Fibroblast of skin of right biceps (primary cell): ENCODE data around the gene PIGQ.
A peak's percentile ranks its signal among the peaks of the same experiment; 100 is the strongest.

Experiments used
- DNase-seq: peaks from one replicate; pipeline ENCODE4 v3.0.0-alpha.2; 2013

Gene PIGQ

DNA sequence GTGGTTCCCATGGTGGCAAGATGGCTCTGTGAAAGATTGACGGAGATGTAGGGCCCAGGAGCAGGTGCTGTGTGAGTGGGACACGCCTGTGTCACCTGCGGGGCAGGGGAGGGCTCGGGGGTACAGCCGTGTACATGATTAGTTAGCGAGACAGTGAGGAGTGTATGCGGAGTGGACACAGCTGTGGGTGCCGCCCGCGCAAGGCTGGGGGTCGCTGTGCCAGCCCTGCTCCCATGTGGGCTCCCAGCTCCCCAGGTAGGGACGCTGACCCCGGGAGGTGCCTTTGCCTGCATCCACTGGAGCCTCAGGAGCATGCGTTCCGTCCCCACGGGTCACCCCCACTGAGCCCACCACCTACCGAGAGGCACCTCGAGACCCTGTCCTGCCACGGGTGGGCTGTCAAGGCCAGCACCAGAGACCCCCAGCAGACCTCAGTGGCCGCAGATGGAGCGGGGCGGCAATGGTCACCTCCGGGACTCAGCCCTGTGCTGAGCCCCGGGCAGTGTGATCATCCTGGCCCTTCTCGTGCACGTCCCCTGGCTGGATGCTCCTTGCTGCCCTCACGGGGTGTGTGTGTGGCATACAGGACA, 34.8 kb upstream of the PIGQ start:
- DNase-seq = no peak

DNA sequence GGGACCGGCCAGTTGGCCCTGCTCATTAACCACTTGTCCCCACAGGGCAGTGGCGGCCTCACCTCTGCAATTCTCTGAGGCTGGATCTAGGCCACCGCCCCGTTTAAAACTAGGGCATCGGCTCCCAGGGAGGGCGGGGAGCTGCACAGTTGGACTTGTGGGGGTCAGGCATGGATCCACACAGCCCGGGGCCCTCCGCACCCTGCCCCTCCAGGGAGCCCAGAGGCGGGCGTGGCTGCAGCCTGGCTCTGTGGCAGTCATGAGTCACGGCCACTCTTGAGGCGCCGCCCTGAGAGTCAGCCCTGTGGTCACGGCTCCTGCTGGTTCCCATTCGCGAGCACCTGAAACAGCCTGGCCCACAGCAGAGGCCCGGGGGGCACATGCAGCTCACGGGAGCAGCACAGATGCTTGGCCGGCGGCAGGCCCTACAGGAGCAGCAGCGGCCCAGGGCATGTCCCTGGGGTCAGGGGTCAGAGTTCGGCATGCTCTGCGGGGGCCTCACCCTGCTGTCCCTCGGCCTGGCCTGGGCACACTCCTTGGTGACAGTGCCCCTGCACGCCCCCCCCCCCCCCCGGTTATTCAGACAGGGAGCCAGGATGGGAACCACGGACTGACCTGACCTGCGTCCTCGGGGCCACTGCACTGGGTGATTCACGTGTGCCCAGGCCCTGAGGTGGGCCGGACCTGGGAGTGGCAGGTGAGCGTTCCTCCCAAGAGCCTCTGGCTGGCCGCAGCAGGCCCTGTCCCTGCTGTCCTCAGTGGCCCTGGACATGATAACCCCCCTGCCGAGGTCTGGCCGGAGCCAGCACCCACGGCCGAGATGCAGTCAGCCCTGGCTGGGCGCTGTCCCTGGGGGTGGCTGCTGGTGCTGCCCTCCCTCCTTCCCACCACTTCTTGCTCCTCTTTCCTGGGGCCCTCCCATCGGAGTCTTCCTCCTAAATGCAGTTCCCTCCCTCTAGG, 34.0 kb upstream of the PIGQ start:
- DNase-seq = peak; percentile 38

DNA sequence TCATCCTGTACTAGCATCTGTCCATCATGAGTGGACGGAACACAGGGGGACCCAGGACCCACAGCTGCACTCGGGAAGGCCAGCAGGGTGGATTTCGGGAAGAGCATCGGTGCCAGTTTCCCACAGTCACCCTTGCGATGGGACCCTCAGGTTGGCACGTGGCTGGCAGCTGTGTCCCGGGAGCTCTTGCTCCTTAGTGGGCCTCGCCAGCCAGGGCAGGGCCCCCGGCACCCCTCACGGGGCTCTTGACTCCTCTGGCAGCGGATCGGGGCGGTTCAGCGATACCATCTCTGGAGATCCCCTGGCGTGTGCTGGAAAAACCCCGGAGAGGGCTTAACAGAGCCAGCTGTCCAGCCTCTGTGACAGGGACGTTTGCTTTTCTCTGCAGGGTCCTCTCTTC, 33.0 kb upstream of the PIGQ start:
- no peak for DNase-seq

DNA sequence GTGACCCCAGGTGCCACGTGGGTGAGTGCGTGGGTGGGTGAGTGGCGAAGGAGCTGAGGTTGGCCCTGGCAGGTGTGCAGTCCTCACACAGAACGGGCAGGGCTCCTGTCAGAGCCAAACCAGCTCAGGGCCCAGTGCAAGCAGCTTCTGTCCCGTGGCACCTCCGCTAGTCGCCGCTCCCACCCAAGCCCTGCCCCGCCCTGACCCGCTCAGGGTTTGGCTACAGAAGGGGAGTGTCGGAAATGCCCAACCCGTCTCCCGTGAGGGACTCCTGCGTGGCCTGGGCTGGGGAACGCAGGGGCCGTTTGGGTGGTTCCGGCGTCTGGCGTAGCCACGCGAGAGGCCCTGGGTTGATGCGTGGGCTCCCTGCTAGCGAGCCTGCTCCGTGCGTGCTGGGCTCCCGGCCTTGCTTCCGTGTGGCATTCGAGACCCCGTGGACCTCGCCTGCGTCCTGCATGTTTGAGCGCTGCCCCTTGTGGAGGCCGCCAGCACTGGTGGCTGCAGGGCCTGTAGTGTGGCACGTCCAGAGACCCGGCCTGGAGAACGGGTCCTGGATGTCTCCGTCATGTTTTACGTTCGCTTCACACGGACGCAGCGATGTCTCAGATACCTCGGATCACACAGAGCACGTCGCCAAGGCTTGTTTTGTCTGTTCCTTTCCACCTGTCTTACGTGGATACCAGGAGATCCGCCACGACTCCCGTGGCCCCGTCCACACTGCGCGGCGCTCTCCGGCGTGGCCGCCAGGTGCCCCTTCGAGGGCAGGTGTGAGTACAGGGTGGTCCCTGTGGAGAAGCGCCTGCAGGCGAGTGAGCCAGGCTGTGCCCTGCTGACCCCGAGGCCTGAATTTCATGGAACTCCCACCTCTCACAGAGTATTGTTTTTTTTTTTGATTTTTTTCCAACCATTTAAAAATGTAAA, 32.1 kb upstream of the PIGQ start:
- DNase-seq = no peak

DNA sequence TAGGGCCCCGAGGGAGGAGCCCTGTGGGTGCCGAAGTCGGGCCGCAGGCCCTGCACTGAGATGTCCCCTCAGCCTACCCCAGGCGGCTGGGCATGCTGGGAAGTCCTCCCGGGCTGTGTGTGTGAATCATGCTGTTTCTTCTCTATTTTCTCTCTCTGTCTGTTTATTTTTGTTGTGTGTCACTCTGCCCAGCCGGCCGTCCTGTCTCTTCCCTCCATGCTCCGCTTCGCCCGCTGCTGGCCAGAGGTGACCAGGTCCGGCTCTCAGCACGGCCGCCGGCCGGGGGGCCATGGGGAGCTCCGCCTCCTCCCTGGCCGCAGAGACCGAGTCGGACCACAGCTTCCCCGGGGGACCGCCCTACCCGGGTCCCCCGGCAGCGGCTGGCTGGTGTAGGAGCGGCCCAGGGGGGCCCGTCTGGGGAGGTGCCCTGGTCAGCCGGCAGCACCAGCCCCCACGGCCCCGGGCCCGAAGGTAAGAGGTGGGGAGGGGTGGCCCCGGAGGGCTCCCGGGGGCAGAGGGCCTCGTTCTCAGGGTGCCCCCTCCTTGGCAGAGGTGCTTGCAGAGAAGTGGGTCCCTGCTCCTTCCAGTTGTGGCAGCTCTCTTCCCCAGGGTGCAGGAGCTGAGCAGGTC, 29.8 kb upstream of the PIGQ start:
- no peak for DNase-seq

DNA sequence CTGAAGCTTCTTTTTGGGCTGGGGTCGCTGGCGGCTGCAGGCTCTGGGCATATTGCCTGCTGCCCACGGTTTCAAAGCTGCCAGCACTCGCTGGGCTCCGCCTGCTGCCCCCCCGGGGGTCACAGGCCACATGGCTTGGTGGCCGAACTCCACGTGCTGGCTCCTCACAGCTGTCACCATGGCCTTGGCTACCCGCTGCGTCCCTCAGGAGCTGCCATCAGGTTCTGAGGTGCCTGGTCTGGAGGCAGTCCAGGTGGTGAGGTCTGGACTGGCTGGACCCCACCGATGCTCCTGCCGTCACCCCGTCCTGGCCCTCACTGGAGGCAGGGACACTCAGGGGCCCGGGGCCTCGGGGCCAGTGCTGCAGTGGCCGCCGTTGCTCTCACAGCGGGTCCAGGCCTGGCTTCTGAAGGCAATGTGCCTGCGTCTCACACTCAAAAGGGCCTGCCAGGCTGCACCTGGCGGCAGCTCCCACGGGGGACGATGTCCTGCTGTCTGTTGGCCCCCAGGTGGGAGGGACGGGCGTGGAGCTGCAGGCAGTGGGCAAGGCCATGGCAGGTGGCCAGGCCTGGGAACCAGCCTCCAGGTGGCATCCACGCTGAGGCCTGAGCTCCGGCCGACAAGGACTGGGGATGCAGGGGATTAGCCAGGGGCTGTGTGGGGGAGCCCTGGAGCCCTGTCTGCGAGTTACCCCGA, 29.0 kb upstream of the PIGQ start:
- no peak for DNase-seq

DNA sequence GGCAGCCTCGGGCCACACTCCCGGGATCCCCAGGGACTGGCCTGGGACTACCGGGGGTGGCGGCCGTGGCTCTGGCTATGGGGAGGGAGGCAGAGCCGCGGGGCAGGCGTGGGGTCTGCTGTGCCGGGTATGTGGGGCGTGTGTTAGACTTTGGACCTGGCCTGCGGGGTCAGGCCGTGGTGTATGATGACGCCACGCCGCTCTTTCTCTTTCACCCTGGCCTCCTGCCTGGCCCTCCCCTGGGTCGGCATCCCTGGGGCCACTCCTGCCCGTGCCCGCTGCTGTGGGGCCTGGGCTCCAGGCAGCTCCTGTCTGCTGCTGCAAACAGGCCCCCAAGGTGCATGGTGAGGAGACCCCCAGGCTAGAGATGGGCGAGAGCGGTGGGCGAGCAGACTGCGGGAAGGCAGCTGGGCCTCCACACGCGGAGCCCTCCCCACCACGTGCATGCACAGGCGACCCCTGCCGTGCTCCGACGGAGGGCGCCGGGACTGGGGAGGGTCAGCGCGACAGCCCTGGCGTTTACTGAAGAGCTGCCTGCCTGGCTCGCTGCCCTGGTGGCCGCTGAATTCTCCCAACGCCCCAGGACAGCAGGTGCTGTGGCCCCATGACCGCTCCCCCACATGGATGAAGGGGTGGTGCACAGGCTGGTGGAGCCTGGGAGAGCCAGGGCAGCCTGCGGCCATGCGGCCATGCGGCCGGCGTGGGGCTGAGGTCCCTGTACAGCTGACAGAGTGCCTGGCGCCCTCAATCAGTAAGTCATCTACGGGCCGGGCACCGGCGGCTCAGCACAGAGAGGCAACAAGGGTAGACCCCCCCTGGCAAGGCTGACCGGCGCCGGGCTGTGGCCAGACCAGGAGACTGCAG, 26.2 kb upstream of the PIGQ start:
- no peak for DNase-seq

DNA sequence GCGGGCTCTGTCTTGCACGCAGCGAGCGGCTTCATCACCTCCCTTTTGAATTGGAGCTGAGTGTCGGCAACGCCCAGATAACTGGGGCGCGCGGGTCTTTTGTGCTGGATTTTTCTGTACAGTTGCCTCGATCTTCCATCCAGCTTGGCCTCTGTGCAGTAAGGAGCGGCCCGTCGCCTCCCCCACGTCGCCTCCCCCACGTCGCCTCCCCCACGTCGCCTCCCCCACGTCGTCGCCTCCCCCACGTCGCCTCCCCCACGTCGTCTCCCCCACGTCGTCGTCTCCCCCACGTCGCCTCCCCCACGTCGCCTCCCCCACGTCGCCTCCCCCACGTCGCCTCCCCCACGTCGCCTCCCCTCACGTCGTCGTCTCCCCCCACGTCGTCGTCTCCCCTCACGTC, 25.3 kb upstream of the PIGQ start:
- DNase-seq = no peak

DNA sequence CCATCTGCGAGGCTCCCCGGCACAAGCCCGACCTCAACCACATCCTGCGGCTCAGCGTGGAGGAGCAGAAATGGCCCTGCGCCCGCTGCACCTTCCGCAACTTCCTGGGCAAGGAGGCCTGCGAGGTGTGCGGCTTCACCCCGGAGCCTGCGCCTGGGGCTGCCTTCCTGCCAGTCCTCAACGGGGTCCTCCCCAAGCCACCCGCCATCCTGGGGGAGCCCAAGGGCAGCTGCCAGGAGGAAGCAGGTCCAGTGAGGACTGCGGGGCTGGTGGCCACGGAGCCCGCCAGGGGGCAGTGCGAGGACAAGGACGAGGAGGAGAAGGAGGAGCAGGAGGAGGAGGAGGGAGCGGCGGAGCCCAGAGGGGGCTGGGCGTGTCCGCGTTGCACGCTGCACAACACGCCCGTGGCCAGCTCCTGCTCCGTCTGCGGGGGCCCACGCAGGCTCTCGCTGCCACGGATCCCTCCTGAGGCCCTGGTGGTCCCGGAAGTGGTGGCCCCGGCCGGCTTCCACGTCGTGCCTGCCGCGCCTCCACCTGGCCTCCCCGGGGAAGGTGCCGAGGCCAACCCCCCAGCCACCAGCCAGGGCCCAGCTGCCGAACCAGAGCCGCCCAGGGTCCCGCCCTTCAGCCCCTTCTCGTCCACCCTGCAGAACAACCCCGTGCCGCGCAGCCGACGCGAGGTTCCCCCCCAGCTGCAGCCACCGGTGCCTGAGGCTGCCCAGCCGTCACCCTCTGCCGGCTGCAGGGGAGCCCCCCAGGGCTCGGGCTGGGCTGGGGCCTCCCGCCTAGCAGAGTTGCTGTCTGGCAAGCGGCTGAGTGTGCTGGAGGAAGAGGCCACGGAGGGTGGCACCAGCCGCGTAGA, 22.6 kb upstream of the PIGQ start:
- DNase-seq = peak; percentile 27

DNA sequence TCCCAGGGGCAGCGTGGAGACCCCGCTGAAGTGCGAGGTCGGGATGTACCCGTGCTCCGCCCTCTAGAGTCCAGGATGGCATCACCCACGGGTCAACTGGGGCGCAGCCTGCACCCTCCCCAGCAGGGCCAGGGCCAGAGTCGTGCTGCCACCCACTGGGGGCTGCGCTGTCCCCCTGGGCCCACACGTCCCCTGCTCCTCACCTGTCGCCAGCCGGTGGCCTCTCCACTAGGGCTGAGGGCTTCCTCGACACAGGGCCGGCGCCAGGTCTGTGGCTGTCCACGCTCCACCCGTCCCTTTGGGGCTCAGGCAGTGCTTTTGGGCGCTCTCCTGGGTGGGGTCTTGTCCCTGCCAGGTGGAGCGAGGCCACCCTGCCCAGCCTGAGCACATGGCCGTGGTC, 21.2 kb upstream of the PIGQ start:
- DNase-seq = no peak

DNA sequence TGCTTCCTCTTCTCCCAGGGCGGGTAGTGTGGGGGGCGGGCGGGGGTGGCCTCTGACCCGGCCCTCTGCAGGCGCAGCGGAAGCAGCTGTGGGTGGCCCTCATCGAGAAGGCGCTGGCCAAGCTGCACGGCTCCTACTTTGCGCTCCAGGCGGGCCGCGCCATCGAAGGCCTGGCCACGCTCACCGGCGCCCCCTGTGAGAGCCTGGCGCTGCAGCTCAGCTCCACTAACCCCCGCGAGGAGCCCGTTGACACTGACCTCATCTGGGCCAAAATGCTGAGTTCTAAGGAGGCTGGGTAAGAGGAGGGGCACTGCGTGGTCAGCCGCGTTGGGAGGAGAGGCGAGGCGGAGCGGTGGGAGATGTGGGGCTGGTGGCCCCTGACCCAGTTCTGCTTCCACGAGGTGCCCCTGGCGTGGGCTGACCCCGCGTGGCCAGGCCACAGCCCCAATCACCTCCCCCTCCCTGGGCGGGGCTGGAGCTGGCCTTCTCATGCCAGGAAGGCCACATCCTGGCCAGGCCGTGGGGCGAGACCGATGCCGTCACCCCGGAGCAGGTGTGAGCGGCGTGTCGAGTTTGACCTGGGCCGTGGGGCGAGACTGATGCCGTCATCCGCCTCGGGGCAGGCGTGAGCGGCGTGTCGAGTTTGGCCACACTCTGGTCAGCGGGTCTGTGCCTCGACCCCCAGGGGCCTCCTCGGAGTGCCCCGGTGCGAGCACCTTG, 20.1 kb upstream of the PIGQ start:
- no peak for DNase-seq

DNA sequence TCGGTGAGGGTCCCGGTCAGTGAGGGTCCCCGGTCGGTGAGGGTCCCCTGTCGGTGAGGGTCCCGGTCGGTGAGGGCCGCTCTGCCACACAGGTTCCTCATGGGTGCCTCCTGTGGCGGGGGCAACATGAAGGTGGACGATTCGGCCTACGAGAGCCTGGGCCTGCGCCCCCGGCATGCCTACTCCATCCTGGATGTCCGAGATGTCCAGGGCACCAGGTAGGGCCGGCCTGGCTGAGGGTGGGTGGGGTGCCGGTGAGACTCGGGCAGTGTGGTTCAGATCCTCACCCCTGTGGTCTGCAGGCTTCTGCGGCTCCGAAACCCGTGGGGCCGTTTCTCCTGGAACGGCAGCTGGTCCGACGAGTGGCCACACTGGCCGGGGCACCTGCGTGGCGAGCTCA, 18.6 kb upstream of the PIGQ start:
- DNase-seq = no peak

DNA sequence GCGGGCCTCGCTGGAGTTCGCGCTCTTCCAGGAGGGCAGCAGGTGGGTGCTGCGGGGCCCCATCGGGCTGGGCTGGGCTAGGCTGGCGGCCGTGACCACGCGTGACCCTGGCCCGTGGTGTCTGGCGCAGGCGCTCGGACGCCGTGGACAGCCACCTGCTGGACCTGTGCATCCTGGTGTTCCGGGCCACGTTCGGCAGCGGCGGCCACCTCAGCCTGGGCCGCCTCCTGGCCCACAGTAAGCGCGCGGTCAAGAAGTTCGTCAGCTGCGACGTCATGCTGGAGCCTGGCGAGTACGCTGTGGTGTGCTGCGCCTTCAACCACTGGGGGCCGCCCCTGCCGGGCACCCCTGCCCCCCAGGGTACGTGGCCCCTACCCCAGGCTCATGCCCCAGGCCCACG, 17.6 kb upstream of the PIGQ start:
- DNase-seq = no peak

DNA sequence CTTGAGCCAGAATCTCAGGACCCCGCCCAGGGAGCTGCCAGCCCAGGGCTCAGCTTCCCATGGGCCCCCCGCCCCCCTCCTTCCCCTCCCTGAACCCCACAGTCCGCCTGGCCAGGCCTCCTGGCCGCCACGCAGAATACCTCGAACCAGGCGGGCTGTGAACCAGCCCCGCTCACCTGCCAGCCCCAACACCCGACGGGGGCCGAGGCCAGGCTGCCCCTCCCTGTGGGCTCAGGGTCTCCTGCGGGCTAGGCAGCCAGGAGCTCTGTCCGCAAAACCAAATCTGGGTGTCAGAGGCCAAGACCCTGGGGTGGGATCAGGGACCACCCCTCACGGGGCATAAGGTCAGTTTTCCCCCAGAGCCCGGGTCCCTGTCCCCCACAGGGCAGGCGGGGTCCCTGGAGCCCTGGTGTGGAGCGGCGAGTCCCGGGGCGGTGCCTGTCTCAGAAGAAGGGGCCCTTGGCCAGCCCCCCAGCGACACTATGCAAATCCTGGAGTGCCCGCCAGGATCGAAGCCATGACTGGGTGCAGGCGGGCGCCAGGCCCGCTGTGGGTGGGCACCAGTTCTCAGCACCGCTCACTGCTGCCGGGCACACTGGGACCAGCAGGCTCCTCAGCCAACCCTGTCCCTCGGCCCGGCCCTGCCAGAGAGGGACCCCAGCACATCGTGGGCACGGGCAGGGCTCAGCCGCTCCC, 16.0 kb upstream of the PIGQ start:
- no peak for DNase-seq

DNA sequence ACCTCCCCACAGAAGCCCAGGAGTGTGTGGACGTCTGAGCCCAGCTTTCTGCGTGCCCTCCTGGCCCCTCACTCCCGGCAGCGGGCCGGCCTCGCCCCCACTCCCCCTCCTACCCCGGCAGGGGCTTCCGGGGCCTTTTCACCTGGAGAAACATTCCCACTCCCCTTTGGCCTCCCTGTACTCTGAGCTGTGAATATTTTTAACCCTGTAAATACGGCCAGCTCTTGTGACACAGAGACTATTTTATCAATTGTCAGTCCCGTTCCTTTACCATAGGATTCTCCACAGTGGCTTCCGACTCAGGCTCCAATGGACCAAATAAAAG, 15.5 kb upstream of the PIGQ start:
- DNase-seq = no peak

DNA sequence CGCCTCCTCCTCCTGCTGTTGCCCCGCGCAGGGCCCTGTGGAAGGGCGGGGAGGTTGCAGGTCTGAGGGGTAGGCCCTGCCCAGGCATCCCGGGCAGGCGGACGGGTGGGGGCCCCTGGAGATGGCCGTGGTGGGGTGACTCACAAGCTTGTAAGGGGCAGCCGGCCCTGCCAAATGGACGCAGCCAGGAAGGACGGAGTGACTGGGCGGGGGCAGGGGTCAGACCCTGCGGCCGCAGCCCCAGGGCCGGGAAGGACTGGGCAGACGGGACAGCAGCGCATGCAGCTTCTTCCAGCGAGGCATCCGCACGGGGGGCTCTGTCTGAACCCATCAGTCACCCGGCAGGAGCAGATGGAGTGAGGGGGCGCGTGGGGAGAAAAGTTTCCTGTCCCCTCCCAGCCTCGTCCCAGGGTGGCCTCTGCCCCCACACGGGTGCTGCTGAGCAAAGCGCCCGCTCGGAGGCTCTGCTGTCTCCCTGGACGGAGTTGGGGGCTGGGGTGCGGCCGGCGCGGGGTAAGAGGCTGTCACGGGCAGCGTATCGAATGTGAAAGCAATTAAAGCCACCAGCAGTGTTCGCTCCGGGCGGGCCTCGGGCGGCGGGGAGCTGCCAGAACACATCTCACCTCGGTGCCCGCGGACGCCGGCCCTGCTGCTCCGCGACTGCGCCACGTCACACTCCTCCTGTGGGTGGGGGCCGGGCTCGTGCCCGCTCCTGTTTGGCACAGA, 15.0 kb upstream of the PIGQ start:
- no peak for DNase-seq

DNA sequence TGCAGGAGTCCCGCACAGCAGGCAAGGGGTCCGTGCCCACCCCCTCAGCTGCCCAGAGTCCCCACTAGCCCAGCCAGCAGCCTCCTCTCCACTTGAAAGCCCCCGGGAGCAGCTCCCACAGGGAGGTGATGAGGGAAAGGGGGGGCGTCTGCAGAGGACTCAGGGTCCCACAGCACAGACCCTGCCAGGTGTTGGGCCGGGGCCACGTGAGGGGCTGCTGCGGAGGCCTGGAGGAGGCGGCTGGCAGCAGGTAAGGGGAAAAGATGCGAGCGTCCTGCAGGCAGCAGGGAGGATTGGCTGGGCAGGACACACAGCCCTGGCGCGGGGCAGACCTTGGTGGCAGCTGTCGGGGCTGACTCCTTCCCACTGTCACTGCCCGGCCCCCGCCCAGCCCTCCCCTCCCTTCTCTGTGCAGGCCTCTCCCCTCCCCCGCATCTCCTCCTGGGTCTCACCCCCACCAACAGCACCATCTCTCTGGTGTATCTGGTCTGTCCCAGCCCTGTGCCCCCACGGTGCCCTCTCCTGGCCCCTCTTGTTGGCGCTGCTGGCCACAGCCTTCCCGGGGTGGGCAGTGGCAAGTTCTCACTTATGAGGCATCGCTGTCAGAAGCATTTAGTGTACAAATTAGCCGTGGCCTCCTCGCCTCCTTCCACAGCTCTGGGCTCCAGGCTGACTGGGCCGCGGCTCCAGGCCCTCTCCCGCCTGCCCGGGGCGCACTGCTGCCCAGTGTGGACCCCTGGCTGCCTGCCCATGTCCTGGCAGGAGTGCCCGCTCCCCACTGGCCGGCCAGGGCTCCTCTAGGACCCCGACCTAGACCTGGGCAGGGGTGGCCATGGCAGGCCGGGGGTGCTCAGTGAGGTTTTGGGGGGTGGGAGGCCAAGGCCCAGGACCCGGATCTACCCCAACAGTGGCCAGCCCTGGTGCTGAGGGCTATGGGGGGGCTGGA, 14.0 kb upstream of the PIGQ start:
- no peak for DNase-seq
